Suppressor macrophage treated with lipopolysaccharide for 1 hour (primary cell): ENCODE measurements around the gene ZNF333.
"Not testable (repeated sequence)": the region's sequence is repeated elsewhere in the genome, so short reads cannot be mapped to it uniquely, and the experiment has no call there.

Experiments used
- DNase-seq, 3 donors: peaks; one replicate each; pipeline ENCODE4 v3.0.0-alpha.2; 2020 to 2022

Gene ZNF333

GRCh38 chr19:14700711-14701375 lies 11.0 kb downstream of the ZNF333 start:
- no peak for DNase-seq

GRCh38 chr19:14703833-14704232 lies 14.0 kb downstream of the ZNF333 start:
- no peak for DNase-seq

GRCh38 chr19:14704450-14704849 lies 14.6 kb downstream of the ZNF333 start:
- peak in 1 of 3 donors; percentile 23 for DNase-seq

- no peak for DNase-seq
Measured at GRCh38 chr19:14715841-14716240, 26.0 kb downstream of the ZNF333 start.

GRCh38 chr19:14718522-14719116 lies 28.8 kb downstream of the ZNF333 start:
- no peak for DNase-seq

- no peak for DNase-seq
Measured at GRCh38 chr19:14719162-14719561, 29.3 kb downstream of the ZNF333 start.

- no peak for DNase-seq
Measured at GRCh38 chr19:14722127-14722526, 32.3 kb downstream of the ZNF333 start.

- DNase-seq, result no peak
Measured at GRCh38 chr19:14728595-14728994, 38.7 kb downstream of the ZNF333 start.

- no peak for DNase-seq
Measured at GRCh38 chr19:14731200-14731599, 41.4 kb downstream of the ZNF333 start.

GRCh38 chr19:14732510-14732909 lies 42.7 kb downstream of the ZNF333 start:
- no peak for DNase-seq

- no peak for DNase-seq
Measured at GRCh38 chr19:14733574-14733973, 43.7 kb downstream of the ZNF333 start.

GRCh38 chr19:14735915-14736314 lies 46.1 kb downstream of the ZNF333 start:
- DNase-seq, result no peak

- DNase-seq, result no peak
Measured at GRCh38 chr19:14746886-14747285, 57.0 kb downstream of the ZNF333 start.

GRCh38 chr19:14748601-14749000 lies 58.8 kb downstream of the ZNF333 start:
- no peak for DNase-seq

- no peak for DNase-seq
Measured at GRCh38 chr19:14758816-14759215, 69.0 kb downstream of the ZNF333 start.

GRCh38 chr19:14761607-14762006 lies 71.8 kb downstream of the ZNF333 start:
- peak in 1 of 3 donors; percentile 39 for DNase-seq

- DNase-seq, result no peak
Measured at GRCh38 chr19:14762111-14762510, 72.3 kb downstream of the ZNF333 start.

- no peak for DNase-seq
Measured at GRCh38 chr19:14763497-14764145, 73.8 kb downstream of the ZNF333 start.

GRCh38 chr19:14764401-14764800 lies 74.6 kb downstream of the ZNF333 start:
- DNase-seq, result no peak

GRCh38 chr19:14765403-14765802 lies 75.6 kb downstream of the ZNF333 start:
- DNase-seq, result not testable (repeated sequence)

- DNase-seq, result not testable (repeated sequence)
Measured at GRCh38 chr19:14765841-14766240, 76.0 kb downstream of the ZNF333 start.

- DNase-seq, result no peak
Measured at GRCh38 chr19:14767466-14767971, 77.7 kb downstream of the ZNF333 start.

GRCh38 chr19:14768001-14768400 lies 78.2 kb downstream of the ZNF333 start:
- no peak for DNase-seq

GRCh38 chr19:14769201-14769600 lies 79.4 kb downstream of the ZNF333 start:
- no peak for DNase-seq
